ENCODE measurements around the gene FGF22. TPM values are rescaled to one million over a fixed set of nuclear protein-coding genes. Genes with fewer than 3 reads are reported as not detected.

Gene FGF22
- polyA plus RNA-seq, 2 donors = 0.53 to 0.86 TPM

DNA sequence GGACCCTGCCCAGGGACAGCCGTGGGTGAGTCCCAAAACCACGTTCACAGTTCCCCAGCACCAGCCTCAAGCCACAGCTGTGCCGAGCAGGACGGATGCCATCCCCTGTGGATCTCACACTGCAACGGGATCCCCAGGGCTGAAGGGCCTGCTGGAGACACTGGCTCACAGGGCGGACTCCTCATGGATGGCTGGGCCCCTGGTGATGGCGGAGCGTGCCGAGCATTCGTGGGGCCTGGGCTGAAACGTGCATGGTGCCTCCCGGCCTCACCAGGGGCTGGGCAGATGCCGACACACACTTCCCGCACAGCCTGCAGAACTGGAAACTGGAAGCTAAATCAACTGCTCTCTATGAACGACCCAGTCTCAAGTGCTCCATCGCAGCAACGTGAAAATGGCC is 13.7 kb downstream of the FGF22 start:
- 86 to 87% methylated on average over 17 of the region's 17 CpGs for WGBS, 2 donors
- peaks cover 6 to 13% of the 10 kb centered on the region in 2 donors for H3K4me1 ChIP-seq (ENCODE audit: control insufficient read depth in 2 of 2, insufficient read depth in 2 of 2, low read length in 1 of 2)
- H3K9me3 ChIP-seq (ENCODE audit: control insufficient read depth in 2 of 2, insufficient read depth in 1 of 2, low read depth in 1 of 2, low read length in 1 of 2) = no peaks in the 10 kb centered on the region
- no peak overlapping the region for H3K4me3 ChIP-seq (ENCODE audit: low read depth in 1 of 2, low read length in 2 of 2)
- H3K27ac ChIP-seq (ENCODE audit: low read depth in 2 of 2, low read length in 1 of 2) = no peak overlapping the region
- H3K27me3 ChIP-seq (ENCODE audit: control insufficient read depth in 1 of 2, insufficient read depth in 2 of 2, low read length in 2 of 2) = no peaks in the 10 kb centered on the region
- peaks cover 7 to 59% of the 10 kb centered on the region in 2 donors for H3K36me3 ChIP-seq (ENCODE audit: control insufficient read depth in 2 of 2, insufficient read depth in 2 of 2, low read length in 1 of 2)

GRCh38 chr19:655691-656090 is 16.0 kb downstream of the FGF22 start:
- Histone ChIP-seq H3K9me3 (ENCODE audit: control insufficient read depth in 2 of 2, insufficient read depth in 1 of 2, low read depth in 1 of 2, low read length in 1 of 2) (no peaks in the 10 kb centered on the region), H3K4me3 (ENCODE audit: low read depth in 1 of 2, low read length in 2 of 2) (no peak overlapping the region), H3K4me1 (ENCODE audit: control insufficient read depth in 2 of 2, insufficient read depth in 2 of 2, low read length in 1 of 2) (peaks cover 16 to 35% of the 10 kb centered on the region in 2 donors), H3K27ac (ENCODE audit: low read depth in 2 of 2, low read length in 1 of 2) (no peak overlapping the region), H3K36me3 (ENCODE audit: control insufficient read depth in 2 of 2, insufficient read depth in 2 of 2, low read length in 1 of 2) (peaks cover 0 to 45% of the 10 kb centered on the region in 2 donors), H3K27me3 (ENCODE audit: control insufficient read depth in 1 of 2, insufficient read depth in 2 of 2, low read length in 2 of 2) (no peaks in the 10 kb centered on the region)
- 75 to 80% methylated on average over 17 of the region's 17 CpGs for WGBS, 2 donors

DNA sequence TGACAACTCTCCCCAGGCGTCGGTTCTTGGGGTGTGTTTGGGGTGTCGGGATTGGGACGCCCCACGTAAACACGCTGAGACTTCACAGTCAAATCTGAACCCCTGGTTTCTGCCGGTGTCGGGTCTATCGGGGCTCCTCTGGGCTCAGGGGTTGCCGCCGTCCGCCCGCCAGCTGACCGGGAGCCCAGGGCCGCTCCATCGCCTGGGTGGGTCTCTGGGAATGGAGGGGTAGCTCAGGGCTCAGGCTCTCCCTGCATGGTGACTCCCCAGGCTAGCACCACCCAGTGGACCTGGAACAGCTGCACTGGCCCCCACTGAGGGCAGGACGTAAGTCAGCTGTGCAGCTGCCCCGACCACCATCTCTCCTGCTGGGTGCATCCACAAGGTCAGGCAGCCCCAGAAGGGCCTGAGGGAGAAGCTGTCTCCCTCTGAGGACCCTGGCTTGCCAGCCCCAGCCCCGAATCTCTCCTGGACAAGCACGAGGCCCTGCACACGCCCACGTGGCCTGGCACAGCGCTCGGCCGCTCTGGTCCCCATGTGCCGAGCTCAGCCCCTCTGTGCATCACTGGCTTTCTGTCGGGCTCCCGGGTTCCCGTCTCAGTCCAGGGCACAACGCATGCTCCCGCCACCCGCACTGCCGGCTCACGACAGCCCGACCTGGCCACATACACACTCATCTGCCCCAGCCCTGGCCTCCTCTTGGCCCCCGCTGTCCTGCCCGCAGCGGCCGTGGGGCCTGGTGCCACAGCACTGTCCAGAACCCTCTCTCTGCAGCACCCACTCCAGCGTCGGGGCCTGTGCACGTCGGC is 17.3 kb downstream of the FGF22 start:
- H3K4me3 ChIP-seq (ENCODE audit: low read depth in 1 of 2, low read length in 2 of 2) = no peak overlapping the region
- H3K36me3 ChIP-seq (ENCODE audit: control insufficient read depth in 2 of 2, insufficient read depth in 2 of 2, low read length in 1 of 2) = peaks cover 0 to 32% of the 10 kb centered on the region in 2 donors
- 86 to 87% methylated on average over 41 to 43 of the region's 43 CpGs for WGBS, 2 donors
- H3K4me1 ChIP-seq (ENCODE audit: control insufficient read depth in 2 of 2, insufficient read depth in 2 of 2, low read length in 1 of 2) = peaks cover 22 to 47% of the 10 kb centered on the region in 2 donors
- H3K27ac ChIP-seq (ENCODE audit: low read depth in 2 of 2, low read length in 1 of 2) = no peak overlapping the region
- no peaks in the 10 kb centered on the region for H3K27me3 ChIP-seq (ENCODE audit: control insufficient read depth in 1 of 2, insufficient read depth in 2 of 2, low read length in 2 of 2)
- no peaks in the 10 kb centered on the region for H3K9me3 ChIP-seq (ENCODE audit: control insufficient read depth in 2 of 2, insufficient read depth in 1 of 2, low read depth in 1 of 2, low read length in 1 of 2)

DNA sequence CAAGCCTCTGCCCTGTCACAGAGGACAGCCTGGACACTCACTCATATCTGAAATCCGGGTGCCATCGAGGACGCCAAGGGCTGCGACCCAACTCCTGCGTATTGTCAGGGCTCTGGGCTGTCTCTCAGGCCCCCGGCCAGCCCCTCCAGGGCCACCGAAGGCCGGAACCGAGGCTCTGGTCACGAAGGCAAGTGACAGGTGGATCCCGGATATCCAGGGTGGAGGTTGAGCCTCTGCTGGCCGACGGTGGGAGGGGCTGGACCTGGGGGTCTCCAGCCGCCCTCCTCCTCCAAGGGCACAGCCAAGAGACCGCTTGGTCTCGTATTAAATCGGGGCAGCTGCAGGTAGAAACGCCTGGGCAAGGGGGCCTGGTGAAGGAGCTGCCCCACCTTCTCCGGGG is 17.9 kb downstream of the FGF22 start:
- Histone ChIP-seq H3K4me1 (ENCODE audit: control insufficient read depth in 2 of 2, insufficient read depth in 2 of 2, low read length in 1 of 2) (peaks cover 22 to 48% of the 10 kb centered on the region in 2 donors), H3K9me3 (ENCODE audit: control insufficient read depth in 2 of 2, insufficient read depth in 1 of 2, low read depth in 1 of 2, low read length in 1 of 2) (no peaks in the 10 kb centered on the region), H3K36me3 (ENCODE audit: control insufficient read depth in 2 of 2, insufficient read depth in 2 of 2, low read length in 1 of 2) (peaks cover 0 to 26% of the 10 kb centered on the region in 2 donors), H3K4me3 (ENCODE audit: low read depth in 1 of 2, low read length in 2 of 2) (no peak overlapping the region), H3K27me3 (ENCODE audit: control insufficient read depth in 1 of 2, insufficient read depth in 2 of 2, low read length in 2 of 2) (no peaks in the 10 kb centered on the region), H3K27ac (ENCODE audit: low read depth in 2 of 2, low read length in 1 of 2) (no peak overlapping the region)
- WGBS, 2 donors = 84 to 85% methylated on average over 19 of the region's 19 CpGs

- H3K27me3 ChIP-seq (ENCODE audit: control insufficient read depth in 1 of 2, insufficient read depth in 2 of 2, low read length in 2 of 2) = no peaks in the 10 kb centered on the region
- peaks cover 22 to 48% of the 10 kb centered on the region in 2 donors for H3K4me1 ChIP-seq (ENCODE audit: control insufficient read depth in 2 of 2, insufficient read depth in 2 of 2, low read length in 1 of 2)
- peak overlapping the region in 1 of 2 donors; percentile 12 for H3K4me3 ChIP-seq (ENCODE audit: low read depth in 1 of 2, low read length in 2 of 2)
- H3K27ac ChIP-seq (ENCODE audit: low read depth in 2 of 2, low read length in 1 of 2) = peak overlapping the region; percentile 85 to 96
- peaks cover 0 to 19% of the 10 kb centered on the region in 2 donors for H3K36me3 ChIP-seq (ENCODE audit: control insufficient read depth in 2 of 2, insufficient read depth in 2 of 2, low read length in 1 of 2)
- WGBS, 2 donors = 65 to 72% methylated on average over 33 of the region's 33 CpGs
- H3K9me3 ChIP-seq (ENCODE audit: control insufficient read depth in 2 of 2, insufficient read depth in 1 of 2, low read depth in 1 of 2, low read length in 1 of 2) = no peaks in the 10 kb centered on the region
Measured at GRCh38 chr19:658059-658839, 18.6 kb downstream of the FGF22 start.

- peaks cover 25 to 49% of the 10 kb centered on the region in 2 donors for H3K4me1 ChIP-seq (ENCODE audit: control insufficient read depth in 2 of 2, insufficient read depth in 2 of 2, low read length in 1 of 2)
- 50 to 53% methylated on average over 49 to 50 of the region's 50 CpGs for WGBS, 2 donors
- no peaks in the 10 kb centered on the region for H3K9me3 ChIP-seq (ENCODE audit: control insufficient read depth in 2 of 2, insufficient read depth in 1 of 2, low read depth in 1 of 2, low read length in 1 of 2)
- H3K4me3 ChIP-seq (ENCODE audit: low read depth in 1 of 2, low read length in 2 of 2) = peak overlapping the region; percentile 24 to 28
- H3K36me3 ChIP-seq (ENCODE audit: control insufficient read depth in 2 of 2, insufficient read depth in 2 of 2, low read length in 1 of 2) = peaks cover 0 to 11% of the 10 kb centered on the region in 2 donors
- peak overlapping the region; percentile 85 to 97 for H3K27ac ChIP-seq (ENCODE audit: low read depth in 2 of 2, low read length in 1 of 2)
- no peaks in the 10 kb centered on the region for H3K27me3 ChIP-seq (ENCODE audit: control insufficient read depth in 1 of 2, insufficient read depth in 2 of 2, low read length in 2 of 2)
Measured at GRCh38 chr19:658916-659839, 19.5 kb downstream of the FGF22 start.

DNA sequence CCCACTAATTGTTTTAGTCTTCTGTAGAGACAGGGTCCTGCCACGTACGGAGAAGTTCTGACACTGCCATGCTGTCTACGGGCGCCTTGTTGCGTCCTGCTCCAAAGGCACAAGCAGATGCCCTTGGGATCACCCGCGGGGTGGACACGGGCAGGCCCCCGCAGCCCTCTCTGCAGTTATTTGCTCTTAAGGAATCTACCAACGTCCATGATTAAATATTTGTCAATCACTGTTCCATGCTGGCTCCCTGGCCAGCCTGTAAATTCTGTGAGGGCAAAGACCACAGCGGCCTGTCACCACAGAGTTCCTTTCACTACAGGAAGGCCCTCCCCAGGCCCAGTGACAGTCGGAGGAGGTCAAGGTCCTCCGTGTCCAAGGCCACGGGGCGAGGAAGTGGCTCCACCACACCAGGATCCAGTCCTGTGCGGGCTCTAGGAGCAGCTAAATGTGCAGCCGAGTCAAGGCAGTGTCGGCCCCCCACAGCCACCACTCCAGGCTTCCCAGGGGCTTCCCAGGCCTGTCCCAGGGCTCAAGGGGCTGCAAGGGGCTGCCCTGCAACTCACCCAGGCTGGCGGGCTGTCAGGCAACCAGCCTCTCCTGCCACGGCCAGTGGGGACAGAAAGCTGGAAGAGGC is 21.2 kb downstream of the FGF22 start:
- H3K27me3 ChIP-seq (ENCODE audit: control insufficient read depth in 1 of 2, insufficient read depth in 2 of 2, low read length in 2 of 2) = no peaks in the 10 kb centered on the region
- H3K9me3 ChIP-seq (ENCODE audit: control insufficient read depth in 2 of 2, insufficient read depth in 1 of 2, low read depth in 1 of 2, low read length in 1 of 2) = no peaks in the 10 kb centered on the region
- peak overlapping the region; percentile 85 to 97 for H3K27ac ChIP-seq (ENCODE audit: low read depth in 2 of 2, low read length in 1 of 2)
- H3K4me3 ChIP-seq (ENCODE audit: low read depth in 1 of 2, low read length in 2 of 2) = peak overlapping the region; percentile 98
- 21 to 22% methylated on average over 20 of the region's 20 CpGs for WGBS, 2 donors
- H3K4me1 ChIP-seq (ENCODE audit: control insufficient read depth in 2 of 2, insufficient read depth in 2 of 2, low read length in 1 of 2) = peaks cover 25 to 49% of the 10 kb centered on the region in 2 donors
- H3K36me3 ChIP-seq (ENCODE audit: control insufficient read depth in 2 of 2, insufficient read depth in 2 of 2, low read length in 1 of 2) = peaks cover 0 to 11% of the 10 kb centered on the region in 2 donors

- H3K27me3 ChIP-seq (ENCODE audit: control insufficient read depth in 1 of 2, insufficient read depth in 2 of 2, low read length in 2 of 2) = no peaks in the 10 kb centered on the region
- peaks cover 0 to 11% of the 10 kb centered on the region in 2 donors for H3K36me3 ChIP-seq (ENCODE audit: control insufficient read depth in 2 of 2, insufficient read depth in 2 of 2, low read length in 1 of 2)
- WGBS, 2 donors = 8 to 10% methylated on average over 31 of the region's 31 CpGs
- H3K4me1 ChIP-seq (ENCODE audit: control insufficient read depth in 2 of 2, insufficient read depth in 2 of 2, low read length in 1 of 2) = peaks cover 25 to 49% of the 10 kb centered on the region in 2 donors
- peak overlapping the region; percentile 98 for H3K4me3 ChIP-seq (ENCODE audit: low read depth in 1 of 2, low read length in 2 of 2)
- no peaks in the 10 kb centered on the region for H3K9me3 ChIP-seq (ENCODE audit: control insufficient read depth in 2 of 2, insufficient read depth in 1 of 2, low read depth in 1 of 2, low read length in 1 of 2)
- H3K27ac ChIP-seq (ENCODE audit: low read depth in 2 of 2, low read length in 1 of 2) = peak overlapping the region; percentile 85 to 97
Measured at GRCh38 chr19:661427-662196, 21.9 kb downstream of the FGF22 start.

Data from esophagus (tissue), 2 donors.